RWPE1 (cell line): ENCODE data around the gene HBP1.
A peak's percentile ranks its signal among the peaks of the same experiment; 100 is the strongest.

Experiments
- CTCF ChIA-PET: fragments of 350-600 bp; sonication (Branson Sonifier 250); formaldehyde crosslinking; extraction: SDS; loops from one replicate; lab custom pipeline; 2021; lab: Yijun Ruan, JAX
- POLR2A ChIA-PET: fragments of 400-600 bp; formaldehyde crosslinking; extraction: SDS; loops from one replicate; lab custom pipeline; 2020; ENCODE audit warnings: antibody characterized with exemption; ENCODE audit not compliant: low non-redundant PET; lab: Yijun Ruan, JAX
- DNase-seq: peaks from one replicate; pipeline ENCODE4 v3.0.0; 2012; ENCODE audit warnings: low spot score
- H3K27ac ChIP-seq: fragments of 450-650 bp; 2 replicates; pipeline ENCODE4 v1.5.1; 2017
- TF ChIP-seq, protein P1 (sequence below): fragments of 450-650 bp; conservative IDR thresholded peaks from 2 replicates; pipeline ENCODE4 v1.5.1; 2017; ENCODE audit warnings: low read depth, mild to moderate bottlenecking

The HBP1 gene

DNA sequence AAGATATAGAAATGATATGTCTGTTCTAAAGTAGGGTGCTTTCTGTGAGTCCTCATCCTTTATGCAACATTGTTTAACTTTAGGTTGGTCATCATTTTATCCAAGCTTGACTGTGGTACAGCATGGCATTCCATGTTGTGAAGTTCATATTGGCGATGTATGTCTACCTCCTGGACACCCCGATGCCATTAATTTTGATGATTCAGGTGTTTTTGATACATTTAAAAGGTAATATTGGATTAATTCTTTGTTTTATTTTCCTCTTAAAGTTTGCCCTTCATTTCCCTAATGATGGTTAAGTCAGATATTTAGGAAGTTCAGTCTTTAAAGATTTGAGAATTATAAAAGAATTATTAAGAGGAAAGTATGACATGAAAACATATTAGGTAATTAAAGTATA, 21.3 kb downstream of the HBP1 start:
- ChIA-PET POLR2A (no interaction called here), CTCF (interaction anchor here (0.6 kb wide), 1 partner anchor 46 kb away, joined by 6 read pairs; no protein-coding TSS in a partner anchor)
- H3K27ac ChIP-seq, result no peak overlapping the region
- TF ChIP-seq, protein P1, sequence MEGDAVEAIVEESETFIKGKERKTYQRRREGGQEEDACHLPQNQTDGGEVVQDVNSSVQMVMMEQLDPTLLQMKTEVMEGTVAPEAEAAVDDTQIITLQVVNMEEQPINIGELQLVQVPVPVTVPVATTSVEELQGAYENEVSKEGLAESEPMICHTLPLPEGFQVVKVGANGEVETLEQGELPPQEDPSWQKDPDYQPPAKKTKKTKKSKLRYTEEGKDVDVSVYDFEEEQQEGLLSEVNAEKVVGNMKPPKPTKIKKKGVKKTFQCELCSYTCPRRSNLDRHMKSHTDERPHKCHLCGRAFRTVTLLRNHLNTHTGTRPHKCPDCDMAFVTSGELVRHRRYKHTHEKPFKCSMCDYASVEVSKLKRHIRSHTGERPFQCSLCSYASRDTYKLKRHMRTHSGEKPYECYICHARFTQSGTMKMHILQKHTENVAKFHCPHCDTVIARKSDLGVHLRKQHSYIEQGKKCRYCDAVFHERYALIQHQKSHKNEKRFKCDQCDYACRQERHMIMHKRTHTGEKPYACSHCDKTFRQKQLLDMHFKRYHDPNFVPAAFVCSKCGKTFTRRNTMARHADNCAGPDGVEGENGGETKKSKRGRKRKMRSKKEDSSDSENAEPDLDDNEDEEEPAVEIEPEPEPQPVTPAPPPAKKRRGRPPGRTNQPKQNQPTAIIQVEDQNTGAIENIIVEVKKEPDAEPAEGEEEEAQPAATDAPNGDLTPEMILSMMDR, result no peak
- DNase-seq, result no peak

DNA sequence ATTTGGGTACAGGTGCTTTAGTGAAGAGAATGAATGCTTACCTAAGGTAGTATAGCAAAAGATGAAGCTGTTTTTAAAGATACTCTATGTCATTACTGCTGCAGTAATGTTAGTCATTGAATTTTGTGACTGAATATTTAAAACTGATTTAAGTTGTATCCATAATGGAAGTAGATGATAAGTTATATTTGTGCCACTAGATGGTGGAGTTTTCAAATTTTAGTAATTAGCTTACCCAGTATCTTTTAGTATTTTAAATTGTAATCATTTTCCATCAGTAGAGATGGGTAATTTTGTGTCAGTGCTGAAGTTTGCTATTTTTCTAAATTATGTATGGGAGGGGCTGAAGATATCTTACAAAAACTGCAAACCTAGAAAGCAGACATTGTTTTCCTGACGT, 25.2 kb downstream of the HBP1 start:
- CTCF ChIA-PET, result interaction anchor here (0.6 to 1.6 kb wide), 2 partner anchors 9 to 43 kb away, joined by 4 to 5 read pairs; no protein-coding TSS in a partner anchor
- no peak for DNase-seq
- POLR2A ChIA-PET, result no interaction called here
- TF ChIP-seq, protein P1, result 0 out of 2 replicates have a peak, but pooled peaks have one; percentile 12
- H3K27ac ChIP-seq, result no peak overlapping the region

DNA sequence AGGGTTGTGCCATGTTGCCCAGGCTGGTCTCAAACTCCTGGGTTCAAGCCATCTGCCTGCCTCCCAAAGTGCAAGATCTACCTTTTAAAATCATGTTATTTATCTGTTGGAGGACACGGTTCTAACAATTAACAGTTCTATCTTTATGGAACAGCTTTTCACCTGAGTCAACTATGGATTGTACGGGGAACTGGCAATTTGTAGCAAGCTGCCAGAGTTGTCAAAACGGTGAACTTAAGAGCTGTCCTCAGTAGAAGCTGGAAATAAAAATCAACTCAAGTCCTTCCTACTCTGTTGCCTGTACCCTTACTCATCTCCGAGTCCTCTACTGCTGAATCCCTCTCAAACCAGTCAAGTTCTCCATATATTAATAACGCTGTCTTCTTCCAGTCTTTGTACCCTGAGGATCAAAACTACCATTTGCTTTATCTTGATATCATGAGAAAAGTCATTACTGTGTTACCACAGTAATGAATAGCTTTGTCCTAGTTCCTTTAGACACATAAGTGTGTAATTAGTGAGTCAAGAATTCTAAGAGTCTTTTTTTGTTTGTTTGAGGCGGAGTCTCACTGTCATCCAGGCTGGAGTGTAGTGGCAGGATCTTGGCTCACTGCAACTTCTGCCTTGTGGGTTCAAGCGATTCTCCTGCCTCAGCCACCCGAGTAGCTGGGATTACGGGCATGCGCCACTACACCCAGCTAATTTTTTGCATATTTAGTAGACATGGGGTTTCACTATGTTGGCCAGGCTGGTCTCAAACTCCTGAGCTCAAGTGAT, 28.2 kb downstream of the HBP1 start:
- ChIA-PET CTCF (no interaction called here), POLR2A (no interaction called here)
- no peak for DNase-seq
- no peak overlapping the region for H3K27ac ChIP-seq
- TF ChIP-seq, protein P1, result no peak

DNA sequence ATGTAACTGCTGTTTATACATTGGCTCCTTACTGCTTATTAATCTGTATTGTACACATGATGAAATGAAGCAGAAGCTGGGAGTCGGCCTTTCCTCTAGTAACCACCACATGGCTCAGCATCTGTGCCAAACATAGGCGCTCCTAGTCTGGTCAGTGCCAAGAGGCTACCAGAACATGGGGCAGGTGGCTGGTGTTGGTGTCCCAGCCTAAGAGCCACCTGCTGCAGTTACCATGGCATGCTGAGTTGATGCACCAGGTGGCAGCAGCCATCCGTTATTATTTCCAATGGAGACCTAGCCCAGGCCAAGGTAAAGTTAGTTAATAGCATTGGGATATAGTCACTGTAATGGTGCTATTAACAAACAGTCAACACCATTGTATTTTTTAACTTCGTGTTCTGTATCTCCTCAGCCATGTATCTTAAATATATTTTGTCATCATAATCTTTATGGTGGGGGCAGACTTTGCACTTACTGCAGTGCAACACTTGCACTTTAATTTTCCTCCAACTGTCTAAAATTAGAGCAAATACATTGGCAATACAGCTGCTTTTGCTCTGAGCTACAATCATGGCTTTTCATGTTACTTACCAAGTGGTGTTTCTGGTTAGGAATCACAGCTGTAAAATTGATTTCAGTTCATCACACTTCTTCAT, 33.1 kb downstream of the HBP1 start:
- ChIA-PET CTCF (interaction anchor here (1.8 kb wide), 1 partner anchor 8 kb away, joined by 4 read pairs; no protein-coding TSS in a partner anchor), POLR2A (no interaction called here)
- TF ChIP-seq, protein P1, result peak; percentile 45
- H3K27ac ChIP-seq, result no peak overlapping the region
- DNase-seq, result peak; percentile 66

DNA sequence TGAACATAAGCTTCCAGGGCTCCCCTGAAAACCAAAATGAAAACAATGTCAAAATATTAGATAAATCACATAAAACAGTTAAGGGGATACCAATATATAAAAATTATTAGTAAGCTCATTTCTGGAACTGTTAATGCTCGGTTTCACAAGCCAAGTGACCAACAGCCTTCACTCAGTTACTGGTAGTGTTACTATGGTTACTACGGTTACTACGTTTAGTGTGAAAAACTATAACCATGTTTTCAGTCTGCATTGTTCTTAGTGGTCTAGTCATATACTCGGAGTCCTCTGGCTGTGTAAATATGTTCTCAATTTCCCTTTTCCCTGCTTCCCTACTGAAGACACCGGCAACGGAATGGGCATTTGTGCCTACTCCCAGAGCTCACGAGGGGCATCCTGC, 34.8 kb downstream of the HBP1 start:
- ChIA-PET POLR2A (no interaction called here), CTCF (interaction anchor here (0.6 to 1.8 kb wide), 3 partner anchors 10 to 612 kb away, joined by 3 to 4 read pairs (median 3); no protein-coding TSS in a partner anchor)
- TF ChIP-seq, protein P1, result no peak
- DNase-seq, result no peak
- no peak overlapping the region for H3K27ac ChIP-seq

DNA sequence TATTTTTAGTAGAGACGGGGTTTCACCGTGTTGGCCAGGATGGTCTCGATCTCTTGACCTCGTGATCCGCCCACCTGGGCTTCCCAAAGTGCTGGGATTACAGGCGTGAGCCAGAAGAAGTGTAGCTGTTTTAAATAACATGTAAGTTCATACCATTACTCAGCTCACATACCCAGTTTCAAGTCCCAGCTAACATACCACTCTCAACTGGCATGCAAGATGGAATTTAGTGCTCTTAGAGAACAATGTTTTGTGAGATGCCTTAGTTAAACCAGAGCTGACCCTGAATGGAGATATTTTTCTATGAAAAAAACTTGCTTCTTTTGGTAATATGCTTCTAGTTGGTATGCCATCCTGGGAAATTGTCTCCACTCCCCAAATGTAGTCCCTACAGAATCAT, 37.3 kb downstream of the HBP1 start:
- CTCF ChIA-PET, result no interaction called here
- POLR2A ChIA-PET, result no interaction called here
- TF ChIP-seq, protein P1, result no peak
- DNase-seq, result no peak
- H3K27ac ChIP-seq, result no peak overlapping the region
